ENCODE data around the gene WNT7B. TPM values are rescaled to one million over a fixed set of nuclear protein-coding genes. Genes with fewer than 3 reads are reported as not detected.

The WNT7B gene
- total RNA-seq, 1 donor from 2014 or later: 5.4 TPM

DNA sequence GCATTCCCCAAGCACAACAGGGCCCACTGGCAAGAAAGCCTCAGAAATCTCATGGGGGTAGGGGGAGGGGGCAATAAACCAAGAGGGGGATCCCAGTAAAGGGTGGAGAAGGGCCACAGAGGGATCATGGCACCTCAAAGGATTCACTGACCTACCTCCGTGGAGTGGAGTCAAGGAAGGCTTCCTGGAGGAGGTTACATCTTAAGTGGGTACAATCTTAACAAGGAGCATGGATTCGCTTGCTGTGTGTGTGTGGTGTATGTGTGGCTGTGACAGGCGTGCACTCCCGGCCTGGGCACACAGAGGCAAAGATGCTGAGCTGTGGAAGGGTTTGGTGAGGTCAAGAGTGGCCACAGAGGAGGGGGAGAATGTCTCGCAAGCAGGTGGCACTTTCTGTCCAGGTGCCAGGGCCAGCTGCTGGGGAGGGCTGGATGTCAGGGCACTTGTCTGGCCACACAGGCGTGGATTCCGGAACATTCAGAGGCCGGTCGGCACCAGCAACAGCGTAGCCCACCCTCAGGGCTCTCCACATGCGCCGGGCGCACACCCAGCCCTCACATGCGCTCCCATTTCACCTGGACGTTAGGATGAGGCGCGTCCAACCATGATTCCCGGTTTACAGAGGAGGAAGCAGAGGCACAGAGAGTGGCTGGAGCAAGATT lies 43.3 kb downstream of the WNT7B start:
- Histone ChIP-seq H3K4me3 (no peak overlapping the region), H3K27me3 (peaks cover 24% of the 10 kb centered on the region), H3K9me3 (no peaks in the 10 kb centered on the region), H3K4me1 (no peaks in the 10 kb centered on the region), H3K27ac (no peak overlapping the region), H3K36me3 (no peaks in the 10 kb centered on the region)
- intact Hi-C loops (cut with DNase I): no loop called here
- no peak for TF ChIP-seq CTCF (IDR thresholded peaks at IDR 0.05)
- ATAC-seq: no peak
- no peak for DNase-seq

DNA sequence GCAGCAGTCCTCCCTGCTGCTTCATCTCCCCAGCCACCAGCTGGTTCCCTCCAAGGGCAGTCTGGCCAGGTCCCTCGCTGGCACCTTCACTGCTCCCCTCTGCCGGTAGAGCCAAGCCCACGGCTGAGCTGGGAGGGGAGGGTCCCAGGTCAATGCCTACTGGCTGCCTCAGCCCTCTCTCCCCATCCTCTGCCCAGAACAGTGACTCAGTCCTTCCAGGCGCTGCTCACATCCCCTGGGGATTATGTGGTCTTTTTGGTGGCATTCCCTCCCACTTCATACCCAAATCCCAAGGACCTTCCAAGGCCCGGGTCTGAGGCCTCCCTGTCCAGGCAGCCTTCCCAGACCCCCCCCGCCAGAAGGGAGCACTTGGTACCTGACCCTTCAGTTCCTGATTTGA lies 44.9 kb downstream of the WNT7B start:
- no peak for DNase-seq
- H3K36me3 ChIP-seq: no peaks in the 10 kb centered on the region
- H3K27ac ChIP-seq: no peak overlapping the region
- no peaks in the 10 kb centered on the region for H3K9me3 ChIP-seq
- H3K4me3 ChIP-seq: no peak overlapping the region
- ATAC-seq: no peak
- no peak for TF ChIP-seq CTCF (IDR thresholded peaks at IDR 0.05)
- intact Hi-C loops (cut with DNase I): no loop called here
- H3K4me1 ChIP-seq: no peaks in the 10 kb centered on the region
- peaks cover 24% of the 10 kb centered on the region for H3K27me3 ChIP-seq

DNA sequence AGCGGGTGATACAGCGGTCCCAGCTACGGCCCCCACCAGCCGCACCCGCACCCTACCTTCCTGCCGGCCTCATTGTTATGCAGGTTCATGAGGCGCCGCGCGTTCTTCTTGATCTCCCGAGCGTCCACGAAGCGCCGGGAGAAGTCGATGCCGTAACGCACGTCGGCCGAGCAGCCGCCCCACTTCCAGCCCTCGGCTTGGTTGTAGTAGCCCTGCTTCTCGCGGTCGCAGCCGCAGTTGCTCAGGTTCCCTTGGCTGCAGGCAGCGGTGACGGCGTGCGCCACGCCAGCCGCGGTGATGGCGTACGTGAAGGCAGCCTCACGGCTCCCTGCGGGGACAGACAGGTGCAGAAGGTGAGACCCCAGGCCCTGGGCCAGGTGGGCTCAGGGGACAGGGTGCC lies 45.9 kb downstream of the WNT7B start:
- H3K4me3 ChIP-seq: no peak overlapping the region
- ATAC-seq (no peak), DNase-seq (no peak)
- no peaks in the 10 kb centered on the region for H3K9me3 ChIP-seq
- H3K4me1 ChIP-seq: no peaks in the 10 kb centered on the region
- intact Hi-C loops (cut with DNase I): no loop called here
- H3K27me3 ChIP-seq: peaks cover 24% of the 10 kb centered on the region
- H3K27ac ChIP-seq: no peak overlapping the region
- TF ChIP-seq CTCF (IDR thresholded peaks at IDR 0.05): no peak
- H3K36me3 ChIP-seq: no peaks in the 10 kb centered on the region

DNA sequence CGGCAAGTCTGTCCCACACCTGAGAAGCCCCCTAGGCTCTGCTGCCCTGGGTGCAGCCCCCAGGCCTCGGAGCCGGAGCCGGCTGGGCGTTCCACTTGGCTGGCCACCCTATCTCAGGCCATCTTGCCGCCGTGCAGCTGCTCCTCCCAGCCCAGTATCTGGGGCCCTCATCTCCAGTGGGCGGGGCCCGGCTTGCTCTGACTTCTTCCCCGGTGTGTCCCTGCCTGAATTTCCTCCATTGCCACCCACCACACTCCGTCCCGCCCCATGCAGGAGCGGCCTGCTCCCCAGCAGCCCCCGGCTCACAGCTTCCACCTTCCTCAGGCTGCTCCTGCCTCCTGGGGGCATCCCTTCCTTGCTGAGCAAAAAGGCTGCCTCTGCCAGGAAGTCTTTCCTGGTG lies 46.6 kb downstream of the WNT7B start:
- H3K27me3 ChIP-seq: peaks cover 24% of the 10 kb centered on the region
- no peaks in the 10 kb centered on the region for H3K4me1 ChIP-seq
- TF ChIP-seq CTCF (IDR thresholded peaks at IDR 0.05): no peak
- H3K9me3 ChIP-seq: no peaks in the 10 kb centered on the region
- intact Hi-C loops (cut with DNase I): no loop called here
- no peak overlapping the region for H3K27ac ChIP-seq
- H3K36me3 ChIP-seq: no peaks in the 10 kb centered on the region
- no peak overlapping the region for H3K4me3 ChIP-seq
- ATAC-seq (no peak), DNase-seq (no peak)

GRCh38 chr22:45929649-45930048 lies 47.3 kb downstream of the WNT7B start:
- no peak overlapping the region for H3K4me3 ChIP-seq
- ATAC-seq: no peak

More at GRCh38 chr22:45929649-45930048, 47.3 kb downstream of the WNT7B start:
- intact Hi-C loops (cut with DNase I): no loop called here
- no peak for DNase-seq
- no peaks in the 10 kb centered on the region for H3K9me3 ChIP-seq
- TF ChIP-seq CTCF (IDR thresholded peaks at IDR 0.05): no peak
- no peak overlapping the region for H3K27ac ChIP-seq
- H3K36me3 ChIP-seq: no peaks in the 10 kb centered on the region
- H3K4me1 ChIP-seq: no peaks in the 10 kb centered on the region
- H3K27me3 ChIP-seq: peaks cover 24% of the 10 kb centered on the region
